NT2/D1 (cell line): ENCODE data around the gene DDA1.

Experiments used
- SUZ12 ChIP-seq: IDR thresholded peaks from 2 replicates; pipeline ENCODE4 v1.6.1; 2011; ENCODE audit not compliant: insufficient read length, insufficient read depth; ENCODE audit errors: extremely low read depth
- YY1 ChIP-seq: IDR thresholded peaks from 2 replicates; pipeline ENCODE4 v1.6.1; 2011; ENCODE audit not compliant: insufficient read length, insufficient read depth
- ZNF274 ChIP-seq: IDR thresholded peaks from 2 replicates; pipeline ENCODE4 v1.6.1; 2011; ENCODE audit warnings: mild to moderate bottlenecking, low read depth, low read length

DNA sequence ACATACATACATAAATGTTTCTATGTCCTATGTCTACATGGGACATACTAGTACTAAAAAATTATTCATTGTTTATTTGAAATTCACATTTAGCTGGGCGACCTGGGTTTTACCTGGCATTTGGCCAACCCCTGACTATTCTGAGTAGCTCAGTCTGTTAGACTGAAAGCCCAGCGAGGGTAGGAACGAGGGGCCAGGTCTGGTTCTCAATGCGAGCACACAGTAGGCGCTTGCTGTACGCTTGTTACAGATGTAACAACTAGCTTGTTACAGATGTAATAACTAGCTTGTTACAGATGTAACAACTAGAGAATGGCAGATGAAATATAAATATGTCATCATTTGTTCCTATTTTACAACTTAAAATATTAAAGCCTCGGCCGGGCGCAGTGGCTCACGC lies 26.2 kb downstream of the DDA1 start:
- no peak for TF ChIP-seq ZNF274
- TF ChIP-seq YY1 = no peak
- no peak for TF ChIP-seq SUZ12
